Sigmoid colon (tissue), 7 donors: ENCODE measurements around the gene PCSK2. TPM values are rescaled to one million over a fixed set of nuclear protein-coding genes. Genes with fewer than 3 reads are reported as not detected.

Experiments used
- DNase-seq: peaks from one replicate; pipeline ENCODE4 v3.0.0-alpha.2; 2019
- H3K27ac ChIP-seq, 4 donors: fragments of 200-600 bp; sonication (generic); one replicate each; pipeline ENCODE4 v1.5.1; 2016 to 2019; ENCODE audit warnings: mild to moderate bottlenecking in 1 of 4
- H3K27me3 ChIP-seq, 3 donors: fragments of 200-600 bp; sonication (generic); one replicate each; pipeline ENCODE4 v1.5.1; 2019; ENCODE audit warnings: mild to moderate bottlenecking in 1 of 3
- H3K36me3 ChIP-seq, 4 donors: fragments of 200-600 bp; sonication (generic); one replicate each; pipeline ENCODE4 v1.5.1; 2016 to 2019
- H3K4me1 ChIP-seq, 4 donors: fragments of 200-600 bp; sonication (generic); one replicate each; pipeline ENCODE4 v1.5.1; 2017 to 2019
- H3K4me3 ChIP-seq, 4 donors: fragments of 200-600 bp; sonication (generic); one replicate each; pipeline ENCODE4 v1.5.1; 2017 to 2019; ENCODE audit warnings: mild to moderate bottlenecking in 2 of 4, moderate library complexity in 1 of 4
- H3K9me3 ChIP-seq, 4 donors: fragments of 200-600 bp in 3 of 4; sonication (generic) in 3 of 4; one replicate each; pipeline versions ENCODE4 v1.5.1 to v1.6.1; 2013 to 2019
- CTCF ChIP-seq, 4 experiments: fragments of 450-650 bp in 3 of 4; fragments of 200-600 bp in 1 of 4; IDR thresholded peaks; one replicate each; pipeline ENCODE4 v1.5.1; 2016 to 2019; ENCODE audit warnings: antibody characterized with exemption in 4 of 4, mild to moderate bottlenecking in 3 of 4, moderate library complexity in 2 of 4
- EP300 ChIP-seq, 4 donors: sonication (generic); formaldehyde crosslinking; IDR thresholded peaks; one replicate each; pipeline ENCODE4 v1.6.1; 2017; ENCODE audit warnings: antibody characterized with exemption in 4 of 4
- POLR2A ChIP-seq, 2 donors: fragments of 450-650 bp; IDR thresholded peaks; one replicate each; pipeline ENCODE4 v1.6.1; 2016; ENCODE audit warnings: antibody characterized with exemption in 2 of 2, mild to moderate bottlenecking in 2 of 2, moderate library complexity in 2 of 2
- POLR2AphosphoS5 ChIP-seq, 4 donors: sonication (generic); formaldehyde crosslinking; IDR thresholded peaks; one replicate each; pipeline ENCODE4 v1.6.1; 2017; ENCODE audit warnings: antibody characterized with exemption in 4 of 4
- WGBS, 2 donors: extraction: QIAGEN DNeasy Blood & Tissue Kit; methylation state at CpG; one replicate each; pipeline ENCODE4 v1.1.7; 2013; 5-methylcytosine and 5-hydroxymethylcytosine counted together
- intact Hi-C: fragments of 100-400 bp; cut with DNase I; formaldehyde crosslinking; loops from one replicate; pipeline ENCODE4 v1.15.1; 2023
- polyA plus RNA-seq, 3 donors: library from polyadenylated mRNA; stranded (reverse); fragments of 200-250 nt; gene quantifications; one replicate each; pipeline ENCODE4 v1.2.3, GENCODE V29; 2013
- total RNA-seq, 4 donors: library from RNA; depleted of rRNA; stranded (reverse); fragments of >200 nt; gene quantifications; one replicate each; pipeline ENCODE4 v1.1.0, GENCODE V29; 2016
- donor health status: healthy with polysubstance abuse.
- donor health status: Bipolar disorder and iron deficiency.
- donor health status: healthy.

PCSK2 gene
- total and polyA plus RNA-seq, 7 donors = 0.54 to 5.4 (median 2.4) TPM; not detected in 1

GRCh38 chr20:17295991-17296390 lies 69.2 kb downstream of the PCSK2 start:
- intact Hi-C loops = no loop called here
- WGBS, 2 donors = 77 to 86% methylated on average over 4 of the region's 4 CpGs
- no peaks in the 10 kb centered on the region for H3K36me3 ChIP-seq
- TF ChIP-seq POLR2A (IDR thresholded peaks at IDR 0.05) (no peak), CTCF (IDR thresholded peaks at IDR 0.05) (no peak), POLR2AphosphoS5 (IDR thresholded peaks at IDR 0.05) (no peak), EP300 (IDR thresholded peaks at IDR 0.05) (no peak)
- H3K4me1 ChIP-seq = no peaks in the 10 kb centered on the region
- no peaks in the 10 kb centered on the region for H3K9me3 ChIP-seq
- no peak overlapping the region for H3K27ac ChIP-seq
- no peak overlapping the region for H3K4me3 ChIP-seq
- DNase-seq = no peak
- H3K27me3 ChIP-seq = no peaks in the 10 kb centered on the region

GRCh38 chr20:17298171-17298570 lies 71.3 kb downstream of the PCSK2 start:
- no peak for TF ChIP-seq CTCF (IDR thresholded peaks at IDR 0.05)
- TF ChIP-seq POLR2A (IDR thresholded peaks at IDR 0.05) = no peak
- TF ChIP-seq POLR2AphosphoS5 (IDR thresholded peaks at IDR 0.05) = no peak
- TF ChIP-seq EP300 (IDR thresholded peaks at IDR 0.05) = no peak

GRCh38 chr20:17298751-17299150 lies 71.9 kb downstream of the PCSK2 start:
- WGBS, 2 donors = 69 to 81% methylated on average over 2 of the region's 2 CpGs

More at GRCh38 chr20:17298171-17298570, 71.3 kb downstream of the PCSK2 start:
- no peaks in the 10 kb centered on the region for H3K9me3 ChIP-seq
- no peak overlapping the region for H3K27ac ChIP-seq
- no peaks in the 10 kb centered on the region for H3K27me3 ChIP-seq
- DNase-seq = no peak
- no peaks in the 10 kb centered on the region for H3K4me1 ChIP-seq
- intact Hi-C loops = no loop called here
- no peak overlapping the region for H3K4me3 ChIP-seq
- no peaks in the 10 kb centered on the region for H3K36me3 ChIP-seq

GRCh38 chr20:17300113-17300512 lies 73.3 kb downstream of the PCSK2 start:
- intact Hi-C loops = no loop called here
- Histone ChIP-seq H3K4me1 (no peaks in the 10 kb centered on the region), H3K27me3 (no peaks in the 10 kb centered on the region), H3K36me3 (no peaks in the 10 kb centered on the region), H3K4me3 (no peak overlapping the region), H3K27ac (no peak overlapping the region), H3K9me3 (no peaks in the 10 kb centered on the region)
- TF ChIP-seq POLR2A (IDR thresholded peaks at IDR 0.05) (no peak), EP300 (IDR thresholded peaks at IDR 0.05) (no peak), CTCF (IDR thresholded peaks at IDR 0.05) (no peak), POLR2AphosphoS5 (IDR thresholded peaks at IDR 0.05) (no peak)
- no peak for DNase-seq
- 88 to 89% methylated on average over 2 of the region's 2 CpGs for WGBS, 2 donors

More at GRCh38 chr20:17298751-17299150, 71.9 kb downstream of the PCSK2 start:
- no peak for DNase-seq
- H3K27me3 ChIP-seq = no peaks in the 10 kb centered on the region
- H3K9me3 ChIP-seq = no peaks in the 10 kb centered on the region
- TF ChIP-seq CTCF (IDR thresholded peaks at IDR 0.05) (no peak), POLR2AphosphoS5 (IDR thresholded peaks at IDR 0.05) (no peak), POLR2A (IDR thresholded peaks at IDR 0.05) (no peak), EP300 (IDR thresholded peaks at IDR 0.05) (no peak)
- H3K4me1 ChIP-seq = no peaks in the 10 kb centered on the region
- no peak overlapping the region for H3K27ac ChIP-seq
- H3K36me3 ChIP-seq = no peaks in the 10 kb centered on the region
- intact Hi-C loops = no loop called here
- H3K4me3 ChIP-seq = no peak overlapping the region

GRCh38 chr20:17304774-17305173 lies 77.9 kb downstream of the PCSK2 start:
- Histone ChIP-seq H3K4me3 (no peak overlapping the region), H3K27ac (no peak overlapping the region), H3K27me3 (no peaks in the 10 kb centered on the region), H3K4me1 (no peaks in the 10 kb centered on the region), H3K9me3 (no peaks in the 10 kb centered on the region), H3K36me3 (no peaks in the 10 kb centered on the region)
- no peak for DNase-seq
- WGBS, 2 donors = 43 to 52% methylated on average over 3 of the region's 3 CpGs
- TF ChIP-seq CTCF (IDR thresholded peaks at IDR 0.05) = no peak
- no peak for TF ChIP-seq EP300 (IDR thresholded peaks at IDR 0.05)
- no peak for TF ChIP-seq POLR2A (IDR thresholded peaks at IDR 0.05)
- no peak for TF ChIP-seq POLR2AphosphoS5 (IDR thresholded peaks at IDR 0.05)
- intact Hi-C loops = no loop called here
